Measurements from ENCODE around the gene CEACAM19.
"Not testable (repeated sequence)": the region's sequence is repeated elsewhere in the genome, so short reads cannot be mapped to it uniquely, and the experiment has no call there.

Gene CEACAM19

GRCh38 chr19:44717603-44718002 is 46.3 kb downstream of the CEACAM19 start:
- H3K4me3 ChIP-seq (ENCODE audit: low read depth, low read length), result no peak overlapping the region
- in situ Hi-C loops (cut with HindIII; ENCODE audit: low sequenced_read_pairs), result loop anchor here (25.0 kb wide), 1 partner anchor 120 kb away; the partner anchor contains the start of gene NECTIN2
- no peak for DNase-seq (ENCODE audit: low read depth)
- TF ChIP-seq CTCF (IDR thresholded peaks at IDR 0.05; ENCODE audit: low read depth, low read length, missing control alignments), result no peak

- no peak overlapping the region for H3K4me3 ChIP-seq (ENCODE audit: low read depth, low read length)
- in situ Hi-C loops (cut with HindIII; ENCODE audit: low sequenced_read_pairs), result loop anchor here (25.0 kb wide), 1 partner anchor 119 kb away; the partner anchor contains the start of gene NECTIN2
- no peak for TF ChIP-seq CTCF (IDR thresholded peaks at IDR 0.05; ENCODE audit: low read depth, low read length, missing control alignments)
- no peak for DNase-seq (ENCODE audit: low read depth)
Observed at GRCh38 chr19:44718441-44719261, 47.4 kb downstream of the CEACAM19 start.

GRCh38 chr19:44719262-44719701 is 48.0 kb downstream of the CEACAM19 start:
- no peak for DNase-seq (ENCODE audit: low read depth)
- in situ Hi-C loops (cut with HindIII; ENCODE audit: low sequenced_read_pairs), result loop anchor here (25.0 kb wide), 1 partner anchor 118 kb away; the partner anchor contains the start of gene NECTIN2
- TF ChIP-seq CTCF (IDR thresholded peaks at IDR 0.05; ENCODE audit: low read depth, low read length, missing control alignments), result no peak

GRCh38 chr19:44720396-44720795 is 49.1 kb downstream of the CEACAM19 start:
- not testable (repeated sequence) for DNase-seq (ENCODE audit: low read depth); H3K4me3 ChIP-seq (ENCODE audit: low read depth, low read length)
- in situ Hi-C loops (cut with HindIII; ENCODE audit: low sequenced_read_pairs), result loop anchor here (25.0 kb wide), 1 partner anchor 117 kb away; the partner anchor contains the start of gene NECTIN2

More at GRCh38 chr19:44719262-44719701, 48.0 kb downstream of the CEACAM19 start:
- no peak overlapping the region for H3K4me3 ChIP-seq (ENCODE audit: low read depth, low read length)

GRCh38 chr19:44720945-44721344 is 49.7 kb downstream of the CEACAM19 start:
- DNase-seq (ENCODE audit: low read depth), result no peak
- no peak for TF ChIP-seq CTCF (IDR thresholded peaks at IDR 0.05; ENCODE audit: low read depth, low read length, missing control alignments)
- no peak overlapping the region for H3K4me3 ChIP-seq (ENCODE audit: low read depth, low read length)
- in situ Hi-C loops (cut with HindIII; ENCODE audit: low sequenced_read_pairs), result loop anchor here (25.0 kb wide), 1 partner anchor 116 kb away; the partner anchor contains the start of gene NECTIN2

GRCh38 chr19:44721369-44721768 is 50.1 kb downstream of the CEACAM19 start:
- in situ Hi-C loops (cut with HindIII; ENCODE audit: low sequenced_read_pairs), result loop anchor here (25.0 kb wide), 1 partner anchor 116 kb away; the partner anchor contains the start of gene NECTIN2
- H3K4me3 ChIP-seq (ENCODE audit: low read depth, low read length); DNase-seq (ENCODE audit: low read depth): not testable (repeated sequence)

- no peak for TF ChIP-seq CTCF (IDR thresholded peaks at IDR 0.05; ENCODE audit: low read depth, low read length, missing control alignments)
- H3K4me3 ChIP-seq (ENCODE audit: low read depth, low read length), result no peak overlapping the region
- no peak for DNase-seq (ENCODE audit: low read depth)
- in situ Hi-C loops (cut with HindIII; ENCODE audit: low sequenced_read_pairs), result loop anchor here (25.0 kb wide), 1 partner anchor 115 kb away; the partner anchor contains the start of gene NECTIN2
Observed at GRCh38 chr19:44722131-44723121, 51.1 kb downstream of the CEACAM19 start.
